Iris pigment epithelial cell (primary cell): ENCODE measurements around the gene KCP.

ENCODE experiments used
- DNase-seq: peaks from one replicate; pipeline ENCODE4 v3.0.0-alpha.2; 2011; ENCODE audit warnings: low read depth

KCP gene

DNA sequence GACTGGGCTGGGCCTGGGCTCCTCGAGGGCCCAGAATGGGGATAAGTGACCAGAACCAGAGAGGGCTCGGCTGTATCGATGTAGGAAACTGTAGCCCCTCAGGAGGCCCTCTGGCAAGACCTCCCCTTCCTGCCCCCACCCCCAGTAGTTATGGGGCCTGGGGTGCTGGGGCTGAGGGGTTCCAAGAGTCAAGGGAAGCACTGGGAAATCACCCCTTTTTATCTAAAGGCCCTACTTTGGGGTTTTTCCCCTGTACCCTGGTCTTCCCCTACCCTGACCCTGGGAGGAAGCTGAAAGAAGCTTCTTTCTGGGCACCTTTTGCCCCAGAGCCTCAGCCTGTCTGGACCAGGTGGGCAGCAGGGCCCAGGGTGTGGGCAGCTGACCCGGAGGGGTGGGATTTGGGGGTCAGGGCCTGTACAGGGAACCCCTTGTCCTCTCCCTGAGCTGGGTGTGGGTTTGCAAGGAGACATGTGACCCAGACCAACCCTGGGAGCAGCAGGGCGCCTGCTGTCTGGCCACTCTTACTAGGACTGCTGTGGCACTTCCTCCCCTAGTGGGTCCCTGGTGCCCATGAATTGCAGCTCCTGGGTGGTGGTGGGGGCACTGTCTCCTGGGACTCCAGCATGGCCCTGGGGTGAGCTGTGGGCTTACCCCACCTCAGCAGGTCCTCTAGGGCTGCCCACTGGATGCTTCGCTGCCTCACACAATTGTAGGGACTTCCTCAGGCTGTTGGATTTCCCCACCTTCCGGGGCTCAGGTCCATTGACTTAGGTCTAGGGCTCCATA is 28.8 kb upstream of the KCP start:
- DNase-seq: no peak

GRCh38 chr7:128938544-128939074 is 28.1 kb upstream of the KCP start:
- no peak for DNase-seq

- DNase-seq: no peak
Observed at GRCh38 chr7:128937647-128938543, 27.4 kb upstream of the KCP start, which contains the start of gene IRF5. Gene IRF5 (plus strand): TSS chr7:128937927. CDS start chr7:128942082, 4,155 bp downstream.

DNA sequence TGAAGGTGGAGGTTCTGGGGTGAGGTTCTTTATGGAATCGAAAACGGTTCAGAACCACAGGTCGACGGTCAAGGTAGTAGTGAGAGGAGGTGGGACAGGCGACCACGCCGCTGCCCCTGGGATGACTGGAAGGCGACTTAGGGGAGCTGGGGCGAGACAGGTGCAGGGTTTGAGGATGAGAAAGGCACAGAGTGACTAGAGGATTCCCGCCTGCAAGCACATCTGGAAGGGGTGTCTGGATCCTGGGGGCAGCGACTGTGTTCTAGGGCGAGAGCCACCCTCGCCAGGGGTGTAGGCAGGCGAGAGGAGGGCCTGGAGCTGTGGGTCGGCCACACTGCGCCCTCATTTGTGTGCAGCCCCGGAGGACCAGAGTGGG is 26.8 kb upstream of the KCP start:
- DNase-seq: no peak

GRCh38 chr7:128936798-128937197 is 26.3 kb upstream of the KCP start:
- no peak for DNase-seq

DNA sequence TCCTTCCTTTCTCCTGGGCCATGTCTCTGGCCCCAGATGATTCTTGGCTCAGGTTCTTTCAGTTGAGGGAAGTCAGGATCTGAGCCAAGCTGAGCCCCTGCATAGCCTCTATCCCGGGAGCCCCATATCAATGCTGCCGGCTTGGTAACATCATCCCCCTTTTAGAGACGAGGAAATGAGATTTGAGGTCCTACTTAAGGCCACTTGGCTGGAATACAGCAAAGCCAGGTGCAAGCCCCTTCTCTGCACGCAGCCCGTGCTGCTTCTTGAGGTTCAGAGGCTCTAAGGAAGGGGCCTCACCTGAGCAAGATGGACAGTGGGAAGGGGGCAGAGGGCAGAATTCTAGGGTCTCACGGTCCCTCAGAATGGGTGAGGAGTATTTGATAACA is 24.8 kb upstream of the KCP start:
- DNase-seq: no peak

- DNase-seq: no peak
Observed at GRCh38 chr7:128934361-128935341, 24.1 kb upstream of the KCP start.

DNA sequence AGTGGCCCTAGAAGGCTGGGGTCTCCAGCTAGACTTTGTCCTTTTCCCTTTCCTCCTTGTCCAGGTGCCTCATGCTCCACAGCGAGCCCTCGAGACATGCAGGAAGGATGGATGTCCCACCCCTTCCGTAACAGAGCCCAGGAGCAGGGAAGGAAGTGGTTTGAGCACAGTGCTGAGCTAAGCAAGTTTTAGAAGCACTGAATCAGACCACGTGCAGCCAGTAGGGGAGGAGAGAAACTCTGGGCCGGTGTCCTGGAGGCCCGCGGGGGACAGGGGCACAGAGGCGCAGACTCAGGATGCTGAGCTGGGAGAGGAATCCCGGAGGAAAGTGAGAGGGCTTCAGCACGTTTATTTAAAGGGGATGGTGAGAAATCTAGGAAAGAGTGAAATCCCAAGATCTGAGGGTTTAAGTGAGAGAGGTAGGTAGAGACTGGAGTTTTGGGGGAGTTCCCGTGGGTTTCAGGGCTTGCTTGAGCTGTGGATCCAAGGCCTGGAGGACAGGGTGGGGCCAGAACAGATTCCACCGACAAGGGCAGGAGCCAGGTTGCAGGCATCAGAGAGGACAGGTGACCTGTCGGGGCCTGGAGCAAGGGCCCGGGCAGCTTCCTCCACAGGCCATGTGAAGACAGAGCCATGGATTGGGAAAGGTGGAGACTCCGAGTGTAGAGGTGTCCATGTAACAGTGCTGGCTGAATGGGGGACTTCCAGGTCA is 22.8 kb upstream of the KCP start:
- DNase-seq: no peak

GRCh38 chr7:128932862-128933179 is 22.3 kb upstream of the KCP start:
- DNase-seq: no peak

- DNase-seq: no peak
Observed at GRCh38 chr7:128931965-128932861, 21.7 kb upstream of the KCP start.

GRCh38 chr7:128931190-128931798 is 20.8 kb upstream of the KCP start:
- no peak for DNase-seq

DNA sequence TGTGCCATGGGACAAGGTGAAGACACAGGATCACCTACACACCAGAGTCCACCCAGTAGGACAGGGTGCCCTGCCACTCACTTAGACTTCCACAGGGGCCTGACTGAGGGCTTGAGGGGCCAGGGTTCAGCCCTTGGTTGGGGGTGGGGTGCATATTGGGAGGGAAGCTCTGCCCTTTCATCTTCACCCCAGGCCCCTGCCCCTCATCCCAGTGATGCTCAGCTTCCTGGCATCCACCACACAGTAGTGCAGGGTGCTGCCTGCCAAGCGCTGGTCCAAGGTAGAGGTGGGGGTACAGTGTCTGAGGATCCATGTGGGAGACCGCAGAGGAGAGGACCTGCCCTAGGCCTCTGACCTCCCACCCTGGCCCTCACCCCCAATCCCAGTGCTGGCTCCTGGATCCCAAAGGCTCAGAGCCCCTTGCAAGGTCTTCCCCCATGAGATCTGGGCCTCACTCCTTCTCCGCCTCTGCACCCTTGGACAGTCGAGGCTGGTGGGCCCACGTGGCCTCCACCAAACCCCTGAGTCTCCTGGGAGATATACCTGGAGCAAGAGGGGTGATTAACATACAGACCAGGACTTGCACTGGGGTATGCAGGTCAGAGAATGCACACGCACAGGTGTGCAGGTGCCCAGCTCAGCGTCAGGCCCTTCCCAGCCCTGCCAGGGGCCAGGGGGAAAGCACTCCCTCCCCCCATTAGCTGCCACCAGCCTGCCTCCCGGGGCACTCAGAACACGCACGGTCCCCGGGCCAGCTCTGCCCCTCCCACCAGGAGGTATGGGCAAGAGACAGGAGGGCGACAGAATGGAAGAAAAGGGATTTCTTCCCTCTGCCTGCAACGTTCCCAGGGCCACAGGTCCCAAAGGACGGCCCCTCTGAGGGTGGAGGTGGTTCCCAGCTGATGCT is 18.6 kb upstream of the KCP start:
- no peak for DNase-seq

GRCh38 chr7:128928159-128928813 is 17.8 kb upstream of the KCP start:
- DNase-seq: no peak

GRCh38 chr7:128924707-128925588 is 14.4 kb upstream of the KCP start:
- DNase-seq: no peak

GRCh38 chr7:128923411-128923800 is 12.9 kb upstream of the KCP start:
- no peak for DNase-seq

- no peak for DNase-seq
Observed at GRCh38 chr7:128922496-128923410, 12.2 kb upstream of the KCP start.
